SJCRH30 (cell line): ENCODE data around the gene CLCN6. TPM values are rescaled to one million over a fixed set of nuclear protein-coding genes. Genes with fewer than 3 reads are reported as not detected.
A peak's percentile ranks its signal among the peaks of the same experiment; 100 is the strongest.

Source experiments
- DNase-seq, 2 experiments: peaks; one replicate each; pipeline ENCODE4 v3.0.0-alpha.2; 2015 to 2020
- H3K27ac ChIP-seq: fragments of 250-450 bp; sonication (Bioruptor Pico); 2 replicates; pipeline ENCODE4 v1.5.1; 2020; ENCODE audit warnings: mild to moderate bottlenecking, moderate library complexity
- H3K27me3 ChIP-seq: fragments of 250-450 bp; sonication (Bioruptor Pico); 2 replicates; pipeline ENCODE4 v1.5.1; 2020; ENCODE audit warnings: mild to moderate bottlenecking, moderate library complexity
- H3K36me3 ChIP-seq: fragments of 250-450 bp; sonication (Bioruptor Pico); 2 replicates; pipeline ENCODE4 v1.5.1; 2020; ENCODE audit warnings: mild to moderate bottlenecking, moderate library complexity
- H3K4me1 ChIP-seq: fragments of 250-450 bp; sonication (Bioruptor Pico); 2 replicates; pipeline ENCODE4 v1.5.1; 2020; ENCODE audit warnings: mild to moderate bottlenecking, moderate library complexity
- H3K4me3 ChIP-seq: fragments of 250-450 bp; sonication (Bioruptor Pico); 2 replicates; pipeline ENCODE4 v1.5.1; 2020; ENCODE audit warnings: mild to moderate bottlenecking, moderate library complexity
- H3K9me3 ChIP-seq: fragments of 250-450 bp; sonication (Bioruptor Pico); replicated peaks from 2 replicates; pipeline ENCODE4 v1.5.1; 2020; ENCODE audit warnings: mild to moderate bottlenecking, moderate library complexity
- total RNA-seq: library from RNA; depleted of rRNA; stranded (reverse); fragments of >200 nt; shearing (Covaris generic); gene quantifications from 2 replicates; pipeline ENCODE4 v1.2.3, GENCODE V29; 2014

Gene CLCN6
- total RNA-seq, 1 experiment from 2014 or later: 14.2 TPM

GRCh38 chr1:11772458-11772857, 33.5 kb upstream of the CLCN6 start:
- no peak overlapping the region for H3K4me3 ChIP-seq
- no peak for DNase-seq
- H3K9me3 ChIP-seq: no peaks in the 10 kb centered on the region
- peaks cover 29% of the 10 kb centered on the region; the same call in 1 of the 2 replicates for H3K27me3 ChIP-seq
- no peak overlapping the region for H3K27ac ChIP-seq
- no peaks in the 10 kb centered on the region for H3K4me1 ChIP-seq
- no peaks in the 10 kb centered on the region for H3K36me3 ChIP-seq

GRCh38 chr1:11774753-11775152, 31.2 kb upstream of the CLCN6 start:
- no peak overlapping the region for H3K4me3 ChIP-seq
- H3K27ac ChIP-seq: no peak overlapping the region
- peaks cover 25% of the 10 kb centered on the region; the same call in 1 of the 2 replicates for H3K27me3 ChIP-seq
- no peaks in the 10 kb centered on the region for H3K9me3 ChIP-seq
- DNase-seq: no peak
- H3K36me3 ChIP-seq: no peaks in the 10 kb centered on the region
- no peaks in the 10 kb centered on the region for H3K4me1 ChIP-seq

GRCh38 chr1:11777658-11778322, 28.2 kb upstream of the CLCN6 start:
- Histone ChIP-seq H3K36me3 (no peaks in the 10 kb centered on the region), H3K4me3 (no peak overlapping the region), H3K27ac (no peak overlapping the region), H3K27me3 (peaks cover 34% of the 10 kb centered on the region), H3K4me1 (no peaks in the 10 kb centered on the region), H3K9me3 (no peaks in the 10 kb centered on the region)
- no peak for DNase-seq

GRCh38 chr1:11778336-11778735, 27.7 kb upstream of the CLCN6 start:
- H3K27ac ChIP-seq: no peak overlapping the region
- H3K4me1 ChIP-seq: no peaks in the 10 kb centered on the region
- DNase-seq: no peak
- no peaks in the 10 kb centered on the region for H3K36me3 ChIP-seq
- no peak overlapping the region for H3K4me3 ChIP-seq
- no peaks in the 10 kb centered on the region for H3K9me3 ChIP-seq
- peaks cover 34% of the 10 kb centered on the region for H3K27me3 ChIP-seq

- H3K4me1 ChIP-seq: no peaks in the 10 kb centered on the region
- no peaks in the 10 kb centered on the region for H3K36me3 ChIP-seq
- no peaks in the 10 kb centered on the region for H3K9me3 ChIP-seq
- no peak overlapping the region for H3K27ac ChIP-seq
- H3K27me3 ChIP-seq: peaks cover 34% of the 10 kb centered on the region
- H3K4me3 ChIP-seq: no peak overlapping the region
- DNase-seq: no peak
These were observed 27.0 kb upstream of the CLCN6 start for GRCh38 chr1:11778844-11779623.

GRCh38 chr1:11779715-11780379, 26.1 kb upstream of the CLCN6 start:
- H3K36me3 ChIP-seq: no peaks in the 10 kb centered on the region
- no peak overlapping the region for H3K4me3 ChIP-seq
- no peaks in the 10 kb centered on the region for H3K4me1 ChIP-seq
- no peaks in the 10 kb centered on the region for H3K9me3 ChIP-seq
- H3K27me3 ChIP-seq: peaks cover 27% of the 10 kb centered on the region
- no peak for DNase-seq
- H3K27ac ChIP-seq: no peak overlapping the region

- no peaks in the 10 kb centered on the region for H3K36me3 ChIP-seq
- H3K9me3 ChIP-seq: no peaks in the 10 kb centered on the region
- no peak for DNase-seq
- no peak overlapping the region for H3K27ac ChIP-seq
- H3K4me1 ChIP-seq: no peaks in the 10 kb centered on the region
- peaks cover 21% of the 10 kb centered on the region for H3K27me3 ChIP-seq
- H3K4me3 ChIP-seq: no peak overlapping the region
These were observed 25.4 kb upstream of the CLCN6 start for GRCh38 chr1:11780380-11781147.

- Histone ChIP-seq H3K9me3 (no peaks in the 10 kb centered on the region), H3K36me3 (no peaks in the 10 kb centered on the region), H3K4me3 (no peak overlapping the region), H3K4me1 (no peaks in the 10 kb centered on the region), H3K27ac (no peak overlapping the region), H3K27me3 (peaks cover 14% of the 10 kb centered on the region)
- DNase-seq: peak in 1 of 2 experiments; percentile 31
These were observed 24.7 kb upstream of the CLCN6 start for GRCh38 chr1:11781297-11781696.

GRCh38 chr1:11782127-11782708, 23.8 kb upstream of the CLCN6 start:
- Histone ChIP-seq H3K27ac (no peak overlapping the region), H3K27me3 (peaks cover 9% of the 10 kb centered on the region), H3K4me3 (no peak overlapping the region), H3K9me3 (no peaks in the 10 kb centered on the region), H3K4me1 (no peaks in the 10 kb centered on the region; the same call in 1 of the 2 replicates), H3K36me3 (no peaks in the 10 kb centered on the region)
- DNase-seq: no peak

GRCh38 chr1:11783556-11783955, 22.4 kb upstream of the CLCN6 start:
- Histone ChIP-seq H3K4me3 (no peak overlapping the region), H3K4me1 (peaks cover 6% of the 10 kb centered on the region; the same call in 1 of the 2 replicates), H3K27ac (no peak overlapping the region), H3K9me3 (no peaks in the 10 kb centered on the region), H3K36me3 (no peaks in the 10 kb centered on the region), H3K27me3 (peaks cover 9% of the 10 kb centered on the region)
- no peak for DNase-seq

- peaks cover 7% of the 10 kb centered on the region; the same call in 1 of the 2 replicates for H3K4me1 ChIP-seq
- DNase-seq: no peak
These were observed 21.6 kb upstream of the CLCN6 start for GRCh38 chr1:11784256-11784992.

GRCh38 chr1:11784993-11785769, 20.8 kb upstream of the CLCN6 start:
- H3K36me3 ChIP-seq: no peaks in the 10 kb centered on the region
- no peaks in the 10 kb centered on the region for H3K9me3 ChIP-seq
- DNase-seq: peak; percentile 60 to 65
- H3K27ac ChIP-seq: no peak overlapping the region
- H3K4me3 ChIP-seq: no peak overlapping the region
- peaks cover 7% of the 10 kb centered on the region for H3K27me3 ChIP-seq
- H3K4me1 ChIP-seq: peaks cover 10% of the 10 kb centered on the region; the same call in 1 of the 2 replicates

More at GRCh38 chr1:11784256-11784992, 21.6 kb upstream of the CLCN6 start:
- H3K27ac ChIP-seq: no peak overlapping the region
- H3K9me3 ChIP-seq: no peaks in the 10 kb centered on the region
- no peak overlapping the region for H3K4me3 ChIP-seq
- H3K36me3 ChIP-seq: no peaks in the 10 kb centered on the region
- peaks cover 9% of the 10 kb centered on the region for H3K27me3 ChIP-seq

- no peaks in the 10 kb centered on the region for H3K9me3 ChIP-seq
- peaks cover 3% of the 10 kb centered on the region; the same call in 1 of the 2 replicates for H3K27me3 ChIP-seq
- no peak overlapping the region for H3K27ac ChIP-seq
- no peaks in the 10 kb centered on the region for H3K36me3 ChIP-seq
- DNase-seq: no peak
- H3K4me3 ChIP-seq: no peak overlapping the region
- H3K4me1 ChIP-seq: peaks cover 17% of the 10 kb centered on the region; the same call in 1 of the 2 replicates
These were observed 19.8 kb upstream of the CLCN6 start for GRCh38 chr1:11786168-11786567.
